GM13976 (cell line): ENCODE measurements around the gene GLIS1.

Experiments
- DNase-seq: peaks from one replicate; pipeline ENCODE4 v3.0.0; 2012; ENCODE audit warnings: low spot score
- in situ Hi-C: fragments of 300-500 bp; cut with MboI; formaldehyde crosslinking; loops from one replicate; pipeline ENCODE4 v1.12.0; 2022; ENCODE audit warnings: low sequenced_read_pairs, mixed read lengths, inconsistent platforms; ENCODE audit not compliant: unreplicated experiment
- TF ChIP-seq, protein P1 (sequence below): IDR thresholded peaks from 2 replicates; pipeline ENCODE4 v1.5.1; 2012; ENCODE audit warnings: borderline replicate concordance, mild to moderate bottlenecking; ENCODE audit not compliant: insufficient read depth; ENCODE audit errors: extremely low read depth, missing control alignments, control extremely low read depth

GLIS1 gene

DNA sequence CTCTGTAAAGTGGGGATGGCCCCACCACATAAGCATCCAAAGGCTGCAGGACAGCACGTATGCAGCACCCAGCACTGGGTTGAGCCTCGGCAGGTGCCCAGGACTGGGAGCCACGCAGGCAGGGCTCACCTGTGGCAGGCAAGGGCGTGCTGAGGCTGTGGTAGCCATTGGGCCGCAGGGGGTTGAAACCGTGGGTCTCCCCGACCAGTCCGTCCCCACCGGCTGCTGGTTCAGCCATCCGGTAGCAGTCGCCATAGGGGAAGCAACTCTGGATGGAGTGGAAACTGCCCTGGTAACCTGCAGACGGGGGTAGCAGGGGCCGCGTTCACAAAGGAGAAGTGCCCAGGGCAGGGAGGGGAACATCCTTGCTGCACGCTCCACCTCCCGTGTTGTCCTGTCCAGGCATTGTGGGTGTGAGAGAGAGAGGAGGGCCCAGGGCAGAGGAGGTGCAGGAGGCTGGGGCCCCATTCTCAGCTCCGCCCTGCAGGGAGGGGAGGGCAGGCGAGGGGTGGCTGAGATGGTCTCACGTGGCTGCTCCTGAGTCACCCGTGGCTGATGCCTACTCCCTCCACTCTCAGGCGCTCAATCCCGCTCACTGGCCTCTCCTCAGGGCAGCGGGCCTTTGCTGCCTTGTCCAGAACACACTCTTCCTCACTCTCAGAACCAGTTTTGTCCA, 229.8 kb downstream of the GLIS1 start:
- in situ Hi-C loops = no loop called here
- TF ChIP-seq, protein P1, sequence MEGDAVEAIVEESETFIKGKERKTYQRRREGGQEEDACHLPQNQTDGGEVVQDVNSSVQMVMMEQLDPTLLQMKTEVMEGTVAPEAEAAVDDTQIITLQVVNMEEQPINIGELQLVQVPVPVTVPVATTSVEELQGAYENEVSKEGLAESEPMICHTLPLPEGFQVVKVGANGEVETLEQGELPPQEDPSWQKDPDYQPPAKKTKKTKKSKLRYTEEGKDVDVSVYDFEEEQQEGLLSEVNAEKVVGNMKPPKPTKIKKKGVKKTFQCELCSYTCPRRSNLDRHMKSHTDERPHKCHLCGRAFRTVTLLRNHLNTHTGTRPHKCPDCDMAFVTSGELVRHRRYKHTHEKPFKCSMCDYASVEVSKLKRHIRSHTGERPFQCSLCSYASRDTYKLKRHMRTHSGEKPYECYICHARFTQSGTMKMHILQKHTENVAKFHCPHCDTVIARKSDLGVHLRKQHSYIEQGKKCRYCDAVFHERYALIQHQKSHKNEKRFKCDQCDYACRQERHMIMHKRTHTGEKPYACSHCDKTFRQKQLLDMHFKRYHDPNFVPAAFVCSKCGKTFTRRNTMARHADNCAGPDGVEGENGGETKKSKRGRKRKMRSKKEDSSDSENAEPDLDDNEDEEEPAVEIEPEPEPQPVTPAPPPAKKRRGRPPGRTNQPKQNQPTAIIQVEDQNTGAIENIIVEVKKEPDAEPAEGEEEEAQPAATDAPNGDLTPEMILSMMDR = no peak
- DNase-seq = no peak

DNA sequence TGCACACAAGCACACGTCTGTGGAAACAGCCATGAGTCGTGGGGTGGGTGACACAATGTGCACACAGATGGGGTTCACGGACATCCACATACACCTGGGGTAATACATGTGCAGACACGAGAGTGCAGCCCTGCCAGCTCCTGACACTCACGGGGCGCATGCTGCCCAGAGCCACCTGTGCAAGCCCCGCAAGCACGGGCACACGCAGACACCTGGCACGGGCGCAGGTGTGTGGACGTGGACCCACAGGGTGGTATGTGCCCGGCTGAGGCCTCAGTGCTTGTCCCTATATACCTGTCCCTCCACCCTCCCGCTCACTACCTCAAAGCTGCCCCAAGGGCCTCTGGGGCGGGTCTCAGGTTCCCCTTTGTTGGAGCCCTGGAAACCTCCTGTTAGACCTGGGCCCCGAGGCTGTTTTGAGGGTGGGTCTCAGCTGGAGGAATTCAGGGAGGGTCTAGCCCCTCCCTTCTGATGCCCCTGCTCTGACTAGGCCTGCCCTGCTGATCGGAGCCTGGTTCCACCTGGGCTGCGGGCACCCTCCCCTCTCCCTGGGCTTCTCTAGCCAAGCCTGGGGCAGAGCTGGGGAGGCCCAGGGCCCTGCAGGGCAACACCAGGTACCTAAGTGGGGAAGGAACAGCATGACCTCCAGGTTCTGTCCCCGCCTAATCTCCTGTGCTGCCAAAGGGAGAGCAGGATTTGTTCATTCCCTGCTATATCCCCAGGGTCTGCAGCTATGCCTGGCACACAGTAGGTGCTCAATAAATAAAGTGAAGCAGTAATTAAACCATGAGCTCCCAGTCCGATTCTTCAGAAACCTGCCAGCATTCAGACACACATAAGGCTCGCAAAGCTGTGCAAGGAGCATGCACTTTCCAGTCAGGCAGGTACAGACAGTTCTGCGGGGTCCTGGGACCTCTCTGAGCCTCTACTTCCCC, 230.6 kb downstream of the GLIS1 start:
- in situ Hi-C loops = no loop called here
- no peak for DNase-seq
- TF ChIP-seq, protein P1 = no peak

DNA sequence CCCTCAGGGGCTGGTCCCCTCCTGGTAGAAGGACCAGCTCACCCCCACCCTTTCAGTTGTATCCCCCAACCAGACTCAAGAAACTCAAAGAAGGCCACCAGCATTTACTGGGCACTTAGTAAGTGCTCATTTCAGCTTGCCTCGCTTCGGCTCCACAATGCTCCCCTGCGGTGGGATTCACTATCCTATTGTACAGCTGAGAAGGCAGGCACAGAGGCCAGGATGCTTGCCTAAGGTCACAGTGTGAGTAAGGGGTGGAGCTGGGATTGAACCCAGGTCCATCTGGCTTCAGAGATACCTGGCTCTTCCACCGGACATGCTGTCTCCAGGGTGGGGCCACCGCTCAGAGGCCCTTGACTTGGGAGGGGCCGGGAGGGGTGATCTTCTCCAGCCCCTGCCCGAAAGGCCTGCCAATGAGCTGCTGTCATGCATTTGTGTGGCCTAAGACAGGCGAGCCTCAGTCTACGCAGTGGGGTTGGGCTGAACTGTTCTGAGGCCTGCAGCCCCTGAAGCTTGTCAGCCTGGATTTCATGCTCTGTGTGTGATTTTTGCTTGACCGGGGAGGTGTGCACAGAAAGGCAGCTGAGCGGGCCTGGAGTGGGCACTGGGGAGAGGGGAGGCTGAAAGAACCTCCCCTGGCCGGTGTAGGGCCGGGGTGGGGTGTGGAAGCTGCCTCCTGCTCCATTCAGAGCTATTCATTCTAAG, 231.7 kb downstream of the GLIS1 start:
- in situ Hi-C loops = no loop called here
- TF ChIP-seq, protein P1 = no peak

DNA sequence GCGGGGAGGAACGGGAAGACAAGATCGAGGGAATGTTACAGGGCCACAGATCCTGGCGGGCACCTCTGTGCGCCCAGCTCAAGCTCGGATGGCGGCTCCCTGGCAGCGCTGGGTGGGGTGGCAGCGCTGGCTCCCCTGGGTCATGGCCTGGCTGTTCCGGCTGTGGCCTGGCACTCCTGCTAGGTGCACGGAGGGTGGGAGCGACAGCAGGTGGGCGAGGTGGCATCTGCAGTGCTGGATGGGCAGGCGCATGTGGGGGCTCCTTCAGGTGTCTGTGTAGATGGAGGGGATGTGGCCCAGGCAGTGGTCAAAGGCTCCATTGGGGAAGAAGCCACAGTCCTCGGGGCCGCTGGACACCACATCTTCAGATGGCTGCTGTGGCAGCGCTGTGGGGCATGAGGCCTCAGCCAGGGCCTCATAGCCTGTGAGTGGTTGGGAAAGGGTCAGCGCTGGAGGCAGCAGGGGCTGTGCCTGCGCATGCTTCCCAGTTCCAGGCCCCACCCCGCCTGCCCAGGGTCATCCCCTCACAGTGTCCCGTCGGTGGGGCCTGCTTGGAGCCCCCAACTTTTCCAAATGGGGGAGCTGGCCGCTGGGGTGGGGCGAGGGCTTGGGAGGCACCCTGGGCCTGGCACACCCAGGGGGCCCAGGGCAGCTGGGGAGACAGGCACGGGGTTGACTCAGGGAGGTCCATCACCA, 232.5 kb downstream of the GLIS1 start:
- DNase-seq = no peak
- TF ChIP-seq, protein P1 = no peak
- in situ Hi-C loops = no loop called here

More for the DNA sequence above, 231.7 kb downstream of the GLIS1 start:
- no peak for DNase-seq

DNA sequence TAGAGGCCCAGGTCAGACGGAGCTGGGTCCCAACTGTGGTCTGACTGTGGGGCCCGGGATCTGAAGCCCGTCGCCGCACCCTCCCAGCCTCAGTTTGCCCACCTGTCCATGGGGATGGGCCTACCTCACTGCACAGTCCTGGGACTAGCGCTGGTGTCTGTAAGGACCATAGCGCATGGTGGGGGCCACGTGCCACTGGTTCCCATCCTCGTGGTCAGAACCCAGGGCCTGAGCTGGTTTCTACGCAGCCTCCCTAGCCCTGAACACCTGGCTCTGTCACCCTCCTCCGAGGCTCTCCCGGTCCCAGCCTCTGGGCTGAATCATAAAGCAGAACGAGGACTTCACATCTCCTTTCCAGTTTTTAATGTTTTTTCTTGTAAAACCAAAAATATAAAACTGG, 233.1 kb downstream of the GLIS1 start:
- in situ Hi-C loops = no loop called here

More for the DNA sequence above, 233.1 kb downstream of the GLIS1 start:
- TF ChIP-seq, protein P1 = no peak
- no peak for DNase-seq
